ENCODE measurements around the gene OR4F29.
"Not testable (repeated sequence)": the region's sequence is repeated elsewhere in the genome, so short reads cannot be mapped to it uniquely, and the experiment has no call there.

Gene OR4F29, protein sequence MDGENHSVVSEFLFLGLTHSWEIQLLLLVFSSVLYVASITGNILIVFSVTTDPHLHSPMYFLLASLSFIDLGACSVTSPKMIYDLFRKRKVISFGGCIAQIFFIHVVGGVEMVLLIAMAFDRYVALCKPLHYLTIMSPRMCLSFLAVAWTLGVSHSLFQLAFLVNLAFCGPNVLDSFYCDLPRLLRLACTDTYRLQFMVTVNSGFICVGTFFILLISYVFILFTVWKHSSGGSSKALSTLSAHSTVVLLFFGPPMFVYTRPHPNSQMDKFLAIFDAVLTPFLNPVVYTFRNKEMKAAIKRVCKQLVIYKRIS

GRCh38 chr1:451578-451977, at the start of gene OR4F29:
Gene OR4F29 (minus strand): TSS chr1:451678. CDS start chr1:451678, 0 bp downstream.
- DNase-seq (ENCODE audit: low spot score) = not testable (repeated sequence)

Data from COLO829 (cell line).